OCI-M2 (cell line): Measurements from ENCODE around the gene ZNF618.

Experiments
- DNase-seq: peaks from one replicate; lab custom pipeline; 2025; ENCODE audit not compliant: unreplicated experiment; lab: John Stamatoyannopoulos, UW

Gene ZNF618

DNA sequence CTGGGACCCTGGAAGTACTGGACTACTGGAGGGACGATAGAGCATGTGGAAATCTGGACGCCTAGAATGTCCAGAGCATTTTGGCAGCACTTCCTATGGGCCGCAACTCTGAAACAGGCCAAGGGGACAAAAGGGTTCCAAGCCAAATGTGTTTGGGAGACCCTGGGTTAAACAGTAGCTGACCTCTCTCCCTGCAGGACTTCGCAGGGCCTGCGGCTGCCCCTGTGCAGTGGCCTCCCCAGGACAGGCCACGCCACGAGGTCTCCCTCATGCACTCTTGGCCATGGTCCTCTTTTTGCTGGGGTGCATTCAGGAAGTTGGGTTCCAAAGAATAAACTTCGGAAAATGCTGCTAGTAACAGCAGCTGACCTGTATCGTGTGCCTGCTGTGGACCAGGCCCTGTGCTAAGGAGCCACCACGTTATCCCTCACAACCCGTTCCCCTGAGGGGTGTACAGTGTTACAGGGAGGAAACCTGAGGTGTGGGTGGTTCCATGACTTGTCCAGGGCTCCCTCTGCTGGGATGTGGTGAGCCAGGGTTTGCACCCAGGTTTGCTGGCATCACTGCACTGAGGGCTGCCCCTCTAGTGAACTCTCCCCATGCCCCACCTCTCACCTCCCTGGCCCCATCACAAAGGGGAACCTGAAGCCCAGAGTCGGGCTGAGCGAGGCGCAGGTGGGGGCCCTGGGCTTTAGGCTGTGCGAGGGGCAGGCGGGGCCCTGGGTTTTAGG, 122.6 kb downstream of the ZNF618 start:
- no peak for DNase-seq

DNA sequence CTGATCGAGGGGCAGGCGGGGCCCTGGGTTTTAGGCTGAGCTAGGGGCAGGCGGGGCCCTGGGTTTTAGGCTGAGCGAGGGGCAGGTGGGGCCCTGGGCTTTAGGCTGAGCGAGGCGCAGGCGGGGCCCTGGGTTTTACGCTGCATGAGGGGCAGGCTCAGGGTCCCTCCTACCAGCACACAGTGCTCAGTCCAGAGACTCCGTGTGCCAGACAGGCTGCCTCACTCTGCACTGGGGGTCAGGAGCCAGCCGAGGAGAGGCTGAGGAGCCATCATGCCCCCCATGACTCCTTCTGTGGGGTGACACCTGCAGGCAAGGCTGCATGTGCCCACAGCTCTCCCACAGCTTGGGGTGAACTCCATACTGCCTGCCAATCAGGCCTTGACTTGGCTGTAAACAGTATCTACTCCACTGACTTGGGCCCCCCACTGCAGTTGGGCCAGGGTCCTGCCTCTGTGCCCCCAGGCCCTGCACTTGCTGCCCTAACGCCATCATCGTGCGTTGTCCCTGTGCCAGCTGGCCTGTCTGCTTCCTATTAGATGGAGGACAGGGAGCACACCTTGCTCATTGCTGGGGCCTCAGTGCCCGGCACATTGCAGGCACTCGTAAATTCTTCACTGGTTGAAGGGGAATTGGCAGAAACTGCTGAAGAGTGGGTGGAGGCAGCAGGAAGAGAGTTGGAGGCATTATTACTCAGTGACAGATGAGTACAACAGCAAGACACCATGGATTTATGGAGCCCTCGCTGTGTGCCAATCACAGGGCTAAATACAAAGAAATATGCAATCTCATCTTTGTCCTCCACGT, 123.3 kb downstream of the ZNF618 start:
- no peak for DNase-seq

DNA sequence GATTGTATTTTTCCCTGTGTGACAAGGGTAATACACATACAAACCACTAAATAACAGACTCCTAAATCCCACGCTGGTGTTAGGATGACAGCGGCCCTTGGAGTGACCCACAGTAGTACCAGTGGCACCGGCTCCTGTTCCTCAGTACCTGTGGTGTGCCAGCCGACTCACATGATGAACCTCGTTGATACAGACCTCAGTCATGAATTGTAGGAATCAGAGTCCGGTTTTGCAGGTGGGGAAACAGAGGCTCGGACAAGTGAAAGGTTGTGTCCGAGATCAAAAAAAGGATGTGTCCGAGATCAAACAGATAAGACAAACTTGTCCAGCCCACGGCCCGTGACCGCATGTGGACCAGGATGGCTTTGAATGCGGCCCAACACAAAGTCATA, 124.0 kb downstream of the ZNF618 start:
- no peak for DNase-seq

DNA sequence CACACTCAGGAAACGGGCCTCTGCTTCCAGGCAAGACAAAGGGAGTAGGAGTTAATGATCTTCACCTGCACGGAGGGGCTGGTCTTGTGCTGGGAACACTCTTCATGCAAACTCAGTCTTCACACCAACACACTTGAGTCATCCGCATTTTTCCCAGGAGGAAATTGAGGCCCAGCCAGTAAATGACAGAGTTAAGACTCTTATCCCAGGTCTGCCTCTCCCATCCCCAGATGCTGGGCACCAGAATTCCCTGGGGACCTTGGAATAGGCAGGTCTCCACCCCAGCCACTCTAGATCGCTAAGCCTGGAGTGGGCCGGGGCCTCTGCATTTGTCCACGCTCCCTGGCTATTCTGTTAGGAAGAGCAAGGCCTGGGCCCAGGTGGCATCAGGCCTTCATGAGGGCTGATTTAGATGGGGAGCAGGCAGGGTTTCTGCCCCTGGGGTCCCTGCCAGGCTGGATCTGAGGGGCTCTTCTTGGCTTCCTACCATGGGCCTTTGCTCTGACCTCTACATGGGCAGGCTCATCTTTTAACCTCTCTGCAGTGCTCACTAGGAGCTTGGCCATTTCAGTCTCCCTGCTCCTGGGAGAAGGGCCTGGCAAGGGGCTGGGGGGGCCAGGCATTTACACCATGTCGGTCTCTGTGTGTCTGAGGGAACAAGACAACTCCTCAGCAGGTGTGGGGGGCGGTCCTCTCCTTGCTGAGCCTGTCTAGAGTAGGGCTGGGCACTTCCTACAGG, 124.7 kb downstream of the ZNF618 start:
- no peak for DNase-seq

DNA sequence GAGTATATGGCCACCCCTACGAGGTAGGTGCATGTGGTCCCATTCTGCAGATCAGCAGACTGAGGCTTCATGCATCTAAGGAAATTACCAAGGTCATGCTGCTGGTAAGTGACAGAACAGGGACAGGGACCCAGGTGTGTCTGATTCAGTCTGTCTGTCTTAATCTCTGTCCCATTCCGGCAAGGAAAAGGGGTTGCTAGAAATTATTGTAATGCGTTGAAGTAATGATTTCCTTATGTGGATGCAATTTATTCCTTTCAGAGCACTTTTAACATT, 125.2 kb downstream of the ZNF618 start:
- no peak for DNase-seq

DNA sequence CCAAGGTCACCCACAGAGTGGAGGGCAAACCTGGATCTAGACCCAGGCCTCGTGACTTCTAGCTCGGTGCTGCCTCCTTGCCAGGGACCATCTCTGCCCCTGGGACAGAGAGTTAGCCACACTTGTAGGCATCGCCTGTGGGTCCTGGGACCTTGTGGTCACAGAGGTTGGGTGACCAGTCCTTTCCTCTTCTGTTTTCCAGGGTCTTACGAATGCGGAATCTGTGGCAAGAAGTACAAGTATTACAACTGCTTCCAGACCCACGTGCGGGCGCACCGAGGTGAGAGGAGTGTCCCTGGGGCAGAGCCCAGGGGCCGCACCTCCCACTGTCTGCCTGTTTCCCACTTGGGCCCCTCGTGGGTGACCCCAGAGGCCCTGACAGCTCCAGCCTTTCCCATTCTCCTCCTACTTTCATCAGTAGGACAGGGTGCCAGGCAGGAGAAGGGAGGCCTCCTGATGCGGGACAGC, 125.7 kb downstream of the ZNF618 start:
- DNase-seq, result no peak

DNA sequence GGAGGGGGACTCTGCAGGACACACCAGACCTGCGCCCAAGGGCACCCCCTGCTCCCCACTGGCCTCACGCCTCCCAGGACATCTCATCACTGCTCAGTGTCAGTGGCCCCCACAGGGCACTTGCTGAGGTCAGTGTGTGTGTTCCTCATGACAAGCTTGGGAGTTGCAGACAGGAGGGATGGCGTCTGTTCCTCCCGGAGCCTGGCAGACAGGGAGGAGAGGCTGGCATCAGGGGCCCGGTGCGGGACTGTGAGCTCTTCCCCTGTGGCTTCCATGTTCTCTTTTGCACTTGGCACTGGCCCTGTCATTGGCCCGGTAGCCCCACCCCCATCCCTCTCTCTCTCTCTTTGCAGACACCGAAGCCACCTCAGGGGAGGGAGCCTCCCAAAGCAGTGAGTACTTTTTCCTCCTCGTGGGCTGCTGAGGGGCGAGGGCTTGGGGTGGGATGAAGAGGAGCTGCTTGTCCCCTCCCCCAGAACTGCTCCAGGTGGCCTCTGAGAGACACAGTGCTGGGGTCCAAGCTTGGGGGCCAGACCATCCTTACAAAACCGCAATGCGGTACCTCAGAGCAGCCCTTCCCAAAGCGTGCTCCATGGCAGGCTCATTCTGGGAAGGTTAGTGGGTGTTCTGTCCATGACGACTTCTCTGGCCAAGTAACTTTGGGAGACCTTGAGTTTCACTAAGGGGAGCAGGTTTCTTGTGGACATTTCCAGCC, 126.3 kb downstream of the ZNF618 start:
- DNase-seq, result no peak

DNA sequence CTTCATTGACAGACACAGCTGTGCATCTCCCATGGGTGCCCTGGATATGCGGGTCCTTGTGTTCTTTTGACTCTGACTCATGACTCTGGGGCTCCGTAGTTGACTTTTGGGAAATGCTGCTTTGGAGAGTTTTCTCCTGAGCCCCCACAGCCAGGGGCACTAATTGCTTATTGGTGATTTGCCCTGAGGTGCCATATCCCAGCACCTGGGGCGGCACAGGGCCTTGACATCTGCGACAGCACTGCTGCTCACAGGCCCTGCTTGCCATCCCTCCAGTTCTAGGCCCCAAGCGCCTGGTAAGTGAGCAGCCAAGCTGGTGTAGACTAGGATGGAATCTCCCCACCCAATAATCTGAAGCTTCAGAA, 126.9 kb downstream of the ZNF618 start:
- no peak for DNase-seq

DNA sequence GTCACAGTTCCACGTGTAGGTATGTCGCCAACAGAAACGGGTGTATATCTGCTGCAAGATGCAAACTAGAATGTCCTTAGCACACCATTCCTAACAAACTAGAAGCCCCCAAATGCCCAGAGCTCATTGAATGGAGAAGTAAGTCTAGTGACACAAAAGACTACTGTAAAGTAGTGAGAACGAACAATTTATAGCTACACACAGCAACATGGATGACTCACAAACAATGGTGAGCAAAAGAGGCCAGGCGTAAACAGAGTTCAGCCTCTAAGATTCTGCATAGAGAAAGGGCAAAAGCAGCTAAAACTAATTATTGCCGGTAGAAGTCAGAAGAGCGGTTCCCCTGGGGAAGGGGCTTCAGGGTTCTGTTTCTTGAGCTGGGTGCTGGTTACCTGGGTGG, 127.2 kb downstream of the ZNF618 start:
- no peak for DNase-seq

DNA sequence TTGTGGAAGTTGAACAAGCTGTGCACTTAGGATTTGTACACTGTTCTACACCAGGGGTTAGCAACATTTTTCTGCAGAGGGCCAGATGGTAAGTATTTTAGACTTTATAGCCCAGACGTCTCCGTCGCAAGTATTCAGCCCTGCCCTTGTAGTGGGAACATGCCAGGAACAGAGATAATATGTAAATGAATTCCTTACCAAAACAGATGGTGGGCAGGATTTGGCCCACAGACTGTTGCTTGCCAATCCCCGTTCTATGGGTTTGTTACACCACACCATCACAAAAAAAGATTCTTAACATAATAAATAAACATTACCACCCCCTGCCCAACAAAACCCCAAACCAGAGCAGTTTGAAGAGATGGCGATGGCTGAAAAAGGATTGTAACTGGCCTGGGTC, 127.6 kb downstream of the ZNF618 start:
- DNase-seq, result no peak

DNA sequence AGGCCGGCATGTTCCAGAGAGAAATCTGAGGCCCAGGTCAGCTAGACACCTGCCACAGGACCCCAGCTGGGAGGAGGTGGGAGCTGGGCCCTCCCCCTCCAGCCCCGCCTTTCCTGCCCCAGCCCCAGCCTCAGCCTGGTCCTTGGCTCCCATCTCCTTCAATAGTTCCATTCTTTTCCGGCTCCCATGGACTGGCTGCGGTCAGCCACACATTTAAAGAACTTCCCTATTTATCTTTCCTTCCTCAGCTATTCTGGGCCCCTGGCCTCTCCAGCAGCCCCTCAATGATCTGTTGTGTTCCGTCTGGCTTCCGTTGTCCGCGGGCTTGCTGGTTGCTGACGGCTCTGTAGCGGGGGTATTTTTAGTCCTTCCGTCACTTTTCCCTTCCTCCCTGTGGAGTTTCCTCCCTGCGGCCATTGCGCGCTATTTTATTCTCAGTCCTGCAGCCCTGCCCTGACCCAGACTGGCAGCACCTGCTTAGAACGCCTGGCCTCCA, 128.2 kb downstream of the ZNF618 start:
- DNase-seq, result no peak

DNA sequence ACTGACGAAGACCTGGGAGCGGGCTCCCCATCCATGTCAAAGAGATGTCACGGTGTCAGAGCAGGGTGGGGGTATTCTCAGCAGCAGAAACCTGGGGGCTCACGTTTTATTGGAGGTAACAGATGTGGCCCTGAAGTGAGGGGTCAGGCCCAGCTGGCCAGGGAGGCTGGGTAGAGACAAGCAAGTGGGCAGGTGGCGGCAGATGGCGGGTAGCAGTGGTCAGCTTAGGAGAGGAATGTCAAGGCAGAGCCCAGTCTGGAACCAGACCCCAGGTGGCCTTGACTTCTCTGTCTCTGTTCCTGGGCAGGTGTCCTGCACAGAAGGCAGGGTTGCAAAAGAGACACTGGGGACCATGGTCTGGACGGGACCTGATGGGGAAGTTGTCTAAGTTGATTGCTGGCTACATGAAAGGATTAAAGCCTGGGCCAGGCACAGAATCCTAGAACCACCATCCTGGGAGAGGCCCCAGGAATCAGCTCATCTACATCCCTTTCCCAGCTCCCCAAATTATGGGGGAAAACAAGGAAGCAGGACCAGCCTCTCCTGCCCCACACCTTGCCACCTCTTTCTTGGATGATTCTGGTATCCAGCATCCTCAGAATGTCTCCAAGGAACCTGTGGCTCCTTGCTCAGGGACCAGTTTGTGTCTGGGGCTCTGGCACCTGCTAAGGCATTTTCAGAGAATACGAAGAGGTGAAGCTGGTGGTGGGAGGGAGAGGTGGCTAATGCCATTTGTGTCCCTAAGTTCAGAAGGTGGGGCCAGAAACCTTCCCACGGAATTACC, 129.5 kb downstream of the ZNF618 start:
- DNase-seq, result no peak

DNA sequence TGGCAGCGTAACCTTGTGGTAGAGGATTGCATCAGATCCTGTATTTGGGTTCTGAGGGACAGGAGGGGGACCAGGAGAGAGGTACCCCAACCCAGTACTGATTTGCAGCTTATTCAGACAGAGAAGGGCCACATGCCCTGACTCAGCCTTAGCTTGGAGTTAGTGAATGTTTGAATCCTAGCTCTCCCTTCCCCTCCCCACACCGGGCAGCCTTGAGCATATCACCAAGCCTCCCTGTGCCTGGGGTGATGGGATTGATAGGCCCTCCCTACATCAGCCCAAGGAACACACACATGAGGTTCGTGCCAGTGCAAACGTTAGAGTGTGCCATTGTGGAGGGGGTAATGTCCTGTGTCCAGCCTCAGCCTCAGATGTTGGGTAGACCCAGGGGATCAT, 130.0 kb downstream of the ZNF618 start:
- DNase-seq, result no peak

DNA sequence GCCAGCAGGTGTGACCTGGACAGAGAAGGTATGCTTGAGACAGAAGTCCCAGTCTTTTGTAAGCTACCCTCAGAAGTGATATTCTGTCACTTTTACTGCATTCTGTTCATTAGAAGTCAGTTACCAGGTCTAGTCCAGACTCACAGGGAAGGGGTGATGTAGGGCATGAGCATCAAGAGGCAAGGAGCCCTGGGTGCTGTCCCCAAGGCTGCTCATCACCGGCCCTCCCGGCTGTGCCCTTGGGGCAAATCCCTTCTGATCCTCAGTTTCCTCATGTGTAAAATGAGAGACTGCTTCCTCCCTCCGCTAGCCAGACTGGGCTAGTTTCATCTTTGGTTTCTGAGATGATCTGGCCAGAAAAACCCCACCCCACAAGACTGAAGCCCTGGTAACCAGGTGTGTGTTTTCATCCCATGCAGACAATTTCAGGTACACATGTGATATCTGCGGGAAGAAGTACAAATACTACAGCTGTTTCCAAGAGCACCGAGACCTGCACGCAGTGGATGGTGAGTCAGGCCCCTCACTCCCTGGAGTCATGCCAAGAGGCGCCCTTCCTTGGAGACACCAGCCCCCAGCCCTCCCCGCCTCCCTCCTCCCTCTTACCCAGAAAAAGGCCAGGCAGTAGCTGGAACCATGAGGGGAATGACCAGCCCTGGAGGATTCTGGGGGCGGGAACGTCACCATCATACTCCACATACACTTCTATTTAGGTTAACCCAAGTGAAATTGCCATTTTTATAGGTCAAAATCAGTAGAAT, 131.0 kb downstream of the ZNF618 start:
- DNase-seq, result no peak

DNA sequence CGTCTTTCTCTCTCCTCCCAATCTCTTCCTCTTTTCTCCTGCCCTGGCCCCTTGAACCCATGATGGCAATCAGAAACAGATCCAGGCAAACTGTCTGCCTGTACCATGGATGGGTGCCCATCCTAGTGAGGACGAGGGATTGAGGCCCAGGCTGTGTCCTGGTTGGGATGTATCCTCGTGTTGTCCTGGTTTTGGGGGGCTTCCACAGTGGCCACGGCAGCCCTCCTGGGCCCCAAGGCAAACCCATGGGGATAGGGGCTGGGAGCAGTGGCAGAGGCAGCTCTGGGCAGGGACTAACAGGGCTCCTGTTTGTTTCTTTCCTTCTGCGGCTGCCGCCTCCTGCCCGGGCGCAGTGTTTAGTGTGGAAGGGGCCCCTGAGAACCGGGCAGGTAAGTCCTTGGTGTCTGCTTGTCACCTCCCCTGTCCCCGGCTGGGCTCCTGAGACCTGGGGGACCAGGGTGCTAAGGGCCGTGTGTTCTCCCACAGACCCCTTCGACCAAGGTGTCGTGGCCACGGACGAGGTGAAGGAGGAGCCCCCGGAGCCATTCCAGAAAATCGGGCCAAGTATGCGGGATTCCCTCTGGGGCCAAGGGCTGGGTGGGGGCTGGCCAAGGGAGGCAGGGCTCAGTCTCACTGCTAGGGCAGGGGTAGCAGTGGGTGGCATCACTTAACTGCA, 132.0 kb downstream of the ZNF618 start:
- no peak for DNase-seq

DNA sequence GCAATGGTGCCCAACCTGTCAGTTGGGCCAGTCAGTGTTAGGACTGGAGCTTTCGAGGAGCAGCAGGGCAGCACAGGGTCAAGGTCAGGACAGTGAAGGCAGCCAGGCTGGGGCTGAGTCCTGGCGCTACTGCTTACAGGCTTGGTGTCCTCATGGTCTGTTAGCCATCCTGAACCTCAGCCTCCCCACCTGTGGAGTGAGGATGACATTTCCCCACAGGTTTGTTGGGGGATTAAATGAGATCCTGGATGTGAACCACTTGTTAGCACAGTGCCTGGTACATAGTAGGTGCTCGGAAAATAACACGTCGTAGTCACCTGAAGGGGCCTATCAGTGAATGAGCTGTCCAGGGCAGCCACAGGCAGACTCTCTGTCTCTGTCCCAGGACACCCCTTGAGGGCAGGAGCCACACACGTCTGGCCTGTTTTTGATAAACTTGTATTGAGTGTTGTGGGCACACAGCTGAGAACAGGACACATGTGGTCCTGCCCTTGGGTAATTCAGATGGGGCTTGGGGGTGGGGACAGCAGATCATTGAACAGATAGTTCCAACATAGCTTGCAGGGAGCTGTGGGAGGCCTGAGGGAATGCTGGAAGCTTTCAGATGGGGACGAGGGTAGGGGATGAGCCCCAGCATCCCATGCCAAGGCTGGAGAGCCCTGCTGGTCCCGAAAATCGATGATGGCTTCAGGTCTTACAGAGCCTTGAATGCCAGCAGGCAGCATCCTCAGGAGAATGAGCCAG, 132.7 kb downstream of the ZNF618 start:
- DNase-seq, result no peak

DNA sequence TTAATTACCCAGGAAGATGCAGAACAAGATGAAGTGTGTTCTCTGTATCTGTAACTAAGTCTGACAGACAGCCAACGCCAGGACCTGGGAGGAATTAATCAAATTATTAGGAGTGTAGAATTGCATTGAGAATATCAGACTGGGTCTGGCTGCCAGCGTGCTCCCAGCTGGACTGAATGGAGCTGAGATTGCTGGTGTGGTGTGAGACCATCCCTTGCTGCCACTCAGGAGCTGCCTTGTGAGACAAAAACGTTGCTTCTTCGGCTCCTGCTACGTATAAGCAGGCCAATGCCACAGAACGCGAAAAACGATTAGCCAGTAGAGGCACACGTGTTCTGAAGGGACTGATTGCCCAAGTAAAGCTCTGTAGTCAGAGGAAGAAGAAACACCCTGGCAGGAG, 135.2 kb downstream of the ZNF618 start:
- no peak for DNase-seq

DNA sequence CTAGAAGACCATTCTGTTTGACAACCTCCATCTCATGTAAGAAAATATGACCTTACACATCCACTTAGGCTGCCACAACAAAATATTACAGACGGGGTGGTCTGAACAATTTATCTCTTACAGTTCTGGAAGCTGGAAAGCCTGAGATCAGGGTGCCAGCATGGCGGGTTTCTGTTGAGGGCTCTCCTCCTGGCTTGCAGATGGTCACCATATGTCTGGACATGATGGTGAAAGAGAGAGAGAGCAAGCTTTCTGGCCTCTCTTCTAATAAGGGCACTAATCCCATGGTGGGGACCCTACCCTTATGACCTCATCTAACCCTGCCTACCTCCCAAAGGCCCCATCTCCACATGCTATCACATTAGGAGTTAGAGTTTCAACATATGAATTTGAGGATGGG, 136.0 kb downstream of the ZNF618 start:
- no peak for DNase-seq

DNA sequence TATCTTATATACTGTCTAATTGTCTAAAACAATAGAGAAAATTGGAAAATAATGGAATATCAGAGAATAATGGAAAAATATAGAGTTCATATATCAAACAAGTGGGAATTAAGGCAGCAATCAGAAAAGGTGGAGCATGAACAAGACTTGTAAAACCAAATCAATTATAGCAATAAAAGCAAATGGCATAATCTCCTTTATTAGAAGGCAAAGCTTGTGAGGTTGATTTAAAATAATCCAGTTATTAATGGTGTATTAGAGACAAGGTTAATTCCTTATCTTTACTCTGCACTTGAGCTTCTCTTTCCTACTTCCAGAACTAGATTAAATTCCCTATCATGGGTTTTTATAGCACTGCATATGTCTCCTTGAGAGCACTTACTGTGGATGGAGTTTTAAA, 137.9 kb downstream of the ZNF618 start:
- DNase-seq, result no peak
